GM12878 (cell line): Measurements from ENCODE around the gene GTF3C1. TPM values are rescaled to one million over a fixed set of nuclear protein-coding genes. Genes with fewer than 3 reads are reported as not detected.
A peak's percentile ranks its signal among the peaks of the same experiment; 100 is the strongest.

Experiments used
- ATAC-seq: fragments of 200-7000 bp; cut with Tn5 transposase; 3 replicates; pipeline ENCODE4 v1.9.1; 2020; ENCODE audit warnings: mild to moderate bottlenecking, moderate library complexity
- BruUV-seq: library from RNA; stranded (reverse); fragments of 400-500 nt; replicated peaks from 2 replicates; lab custom pipeline; 2021; lab: Mats Ljungman, UMichigan
- CTCF ChIA-PET: fragments of 300-600 bp; sonication (Branson Sonifier 250); formaldehyde crosslinking; extraction: SDS; loops from one replicate; lab custom pipeline; 2021; ENCODE audit warnings: inconsistent platforms; lab: Yijun Ruan, JAX
- POLR2A ChIA-PET: fragments of 350-600 bp; formaldehyde crosslinking; extraction: SDS; loops from one replicate; lab custom pipeline; 2021; ENCODE audit warnings: inconsistent platforms; lab: Charles Lee
- RAD21 ChIA-PET: fragments of 300-600 bp; sonication (Branson Sonifier 250); formaldehyde crosslinking; loops from one replicate; lab custom pipeline; 2023; ENCODE audit warnings: antibody characterized with exemption; ENCODE audit not compliant: unreplicated experiment; lab: Charles Lee
- SMC1A ChIA-PET: fragments of 300-600 bp; sonication (Branson Sonifier 250); formaldehyde crosslinking; loops from one replicate; lab custom pipeline; 2023; ENCODE audit not compliant: unreplicated experiment, uncharacterized antibody; lab: Charles Lee
- DNase-seq: peaks from one replicate; pipeline ENCODE4 v3.0.0-alpha.2; 2011; ENCODE audit warnings: low read depth, low spot score
- FAIRE-seq: peaks from 3 replicates; lab custom pipeline; 2011; peaks lifted over from hg19 to GRCh38; lab: Jason Lieb, UNC
- H2AFZ ChIP-seq: 2 replicates; pipeline ENCODE4 v1.6.0; 2011; ENCODE audit warnings: low read depth, low read length, control low read depth; ENCODE audit not compliant: control insufficient read depth
- H3K27ac ChIP-seq: 2 replicates; pipeline ENCODE4 v1.5.1; 2011; ENCODE audit warnings: control low read depth; ENCODE audit not compliant: control insufficient read depth, insufficient read depth
- H3K27me3 ChIP-seq, 2 experiments: replicated peaks in 1 of 2; 2 replicates each; pipeline versions ENCODE4 v1.6.0 to v1.6.1; 2011; ENCODE audit warnings: low read length in 1 of 2; ENCODE audit not compliant: control insufficient read depth in 2 of 2, insufficient read depth in 2 of 2
- H3K36me3 ChIP-seq, 2 experiments: 2 replicates each; pipeline ENCODE4 v1.5.1; 2011; ENCODE audit warnings: low read length in 1 of 2; ENCODE audit not compliant: control insufficient read depth in 2 of 2, insufficient read depth in 2 of 2
- H3K4me1 ChIP-seq: 2 replicates; pipeline ENCODE4 v1.6.1; 2011; ENCODE audit warnings: mild to moderate bottlenecking, low read length, moderate library complexity, mixed read lengths; ENCODE audit not compliant: control insufficient read depth, insufficient read depth
- H3K4me2 ChIP-seq: 2 replicates; pipeline ENCODE4 v1.6.0; 2011; ENCODE audit warnings: control low read depth; ENCODE audit not compliant: control insufficient read depth, insufficient read depth
- H3K4me3 ChIP-seq: fragments of 200-600 bp; sonication (generic); 2 replicates; pipeline ENCODE4 v1.5.1; 2016
- H3K79me2 ChIP-seq: 2 replicates; pipeline ENCODE4 v1.6.0; 2011; ENCODE audit warnings: low read length; ENCODE audit not compliant: control insufficient read depth, insufficient read depth
- H3K9ac ChIP-seq: 2 replicates; pipeline ENCODE4 v1.8.0; 2011; ENCODE audit warnings: low read length, control low read depth, mixed read lengths; ENCODE audit not compliant: control insufficient read depth, insufficient read depth
- H3K9me3 ChIP-seq: replicated peaks from 3 replicates; pipeline ENCODE4 v1.5.1; 2011; ENCODE audit warnings: mild to moderate bottlenecking, low read length; ENCODE audit not compliant: control insufficient read depth, insufficient read depth
- H4K20me1 ChIP-seq: 2 replicates; pipeline ENCODE4 v1.6.0; 2011; ENCODE audit not compliant: control insufficient read depth, insufficient read depth
- ASH2L ChIP-seq: fragments of 300-600, 200-600 bp; sonication (generic); IDR thresholded peaks from 2 replicates; pipeline ENCODE4 v1.6.1; 2017; ENCODE audit warnings: low read depth, mild to moderate bottlenecking, borderline replicate concordance
- FOS ChIP-seq: IDR thresholded peaks from 3 replicates; pipeline ENCODE4 v1.6.1; 2011; ENCODE audit warnings: borderline replicate concordance; ENCODE audit not compliant: insufficient read length; ENCODE audit errors: extremely low read depth
- IRF5 ChIP-seq: fragments of 450-650 bp; IDR thresholded peaks from 2 replicates; pipeline ENCODE4 v1.6.1; 2017; ENCODE audit warnings: borderline replicate concordance
- LARP7 ChIP-seq: fragments of 450-650 bp; IDR thresholded peaks from 2 replicates; pipeline ENCODE4 v1.6.1; 2017; ENCODE audit warnings: mild to moderate bottlenecking
- NR2F1 ChIP-seq: fragments of 450-650 bp; conservative IDR thresholded peaks from 2 replicates; pipeline ENCODE4 v1.6.1; 2017; ENCODE audit warnings: mild to moderate bottlenecking
- RBBP5 ChIP-seq: fragments of 200-600 bp; sonication (generic); conservative IDR thresholded peaks from 2 replicates; pipeline ENCODE4 v1.6.1; 2016
- SMAD1 ChIP-seq: fragments of 450-650 bp; IDR thresholded peaks from 2 replicates; pipeline ENCODE4 v1.6.1; 2018; ENCODE audit warnings: mild to moderate bottlenecking, low read depth; ENCODE audit not compliant: partially characterized antibody
- SMC3 ChIP-seq: IDR thresholded peaks from 2 replicates; pipeline ENCODE4 v1.6.1; 2011; ENCODE audit warnings: low read length, improper control_type of control experiment, borderline replicate concordance
- WGBS: methylation state at CpG from one replicate; pipeline ENCODE4 v1.1.6; 2016; ENCODE audit warnings: low lambda C conversion rate; ENCODE audit not compliant: insufficient replicate concordance, insufficient coverage; ENCODE audit errors: missing lambda C conversion rate; 5-methylcytosine and 5-hydroxymethylcytosine counted together
- in situ Hi-C: fragments of 300-500 bp; cut with MboI; formaldehyde crosslinking; loops from 9 replicates; pipeline ENCODE4 v1.14.3; 2018; ENCODE audit warnings: mixed read lengths
- intact Hi-C: fragments of 100-400 bp; cut with micrococcal nuclease; formaldehyde crosslinking; loops from one replicate; pipeline ENCODE4 v1.14.2; 2022; ENCODE audit not compliant: unreplicated experiment
- polyA plus RNA-seq, 11 experiments: library from polyadenylated mRNA; depleted of rRNA in 4 of 11; unstranded in 6 of 11; stranded (reverse) in 5 of 11; fragments of >200 nt; fragmentation: Nextera tagmentation in 4 of 11; fragmentation: Illumina TruSeq in 1 of 11; extraction: Ambion mirVana in 4 of 11; extraction: Trizol in 1 of 11; gene quantifications; 1 replicate in 1 of 11; 2 replicates in 10 of 11; pipeline versions ENCODE4 v1.2.1 to v1.2.3, GENCODE V29; 2011 to 2016; ENCODE audit warnings: inconsistent platforms in 2 of 11, missing spikeins in 2 of 11, low read depth in 1 of 11
- total RNA-seq, 4 experiments: library from RNA; depleted of rRNA in 3 of 4; stranded (reverse); fragments of >200 nt in 3 of 4; fragmentation: Illumina TruSeq in 1 of 4; extraction: Trizol in 1 of 4; gene quantifications; 2 replicates each; pipeline versions ENCODE4 v1.2.1 to v1.2.3, GENCODE V29; 2013 to 2021
- TF ChIP-seq, protein P1 (sequence below): IDR thresholded peaks from 2 replicates; pipeline ENCODE4 v1.6.1; 2012; ENCODE audit warnings: mild to moderate bottlenecking, low read depth, low read length
- TF ChIP-seq, protein P2 (sequence below): fragments of 450-650 bp; IDR thresholded peaks from 2 replicates; pipeline ENCODE4 v1.6.1; 2016; ENCODE audit warnings: mild to moderate bottlenecking
- TF ChIP-seq, protein P3 (sequence below), 3 experiments: IDR thresholded peaks in 2 of 3; conservative IDR thresholded peaks in 1 of 3; 2 replicates each; pipeline ENCODE4 v1.5.1; 2011; ENCODE audit warnings: low read depth in 3 of 3, low read length in 3 of 3, mild to moderate bottlenecking in 3 of 3, control low read depth in 2 of 3, moderate library complexity in 2 of 3, inconsistent platforms in 1 of 3, mixed read lengths in 1 of 3; ENCODE audit not compliant: control insufficient read depth in 2 of 3, insufficient read depth in 1 of 3; ENCODE audit errors: extremely low read depth in 1 of 3
- TF ChIP-seq, protein P4 (sequence below): fragments of 150-350 bp; IDR thresholded peaks from 2 replicates; pipeline ENCODE4 v1.6.1; 2016; ENCODE audit warnings: low read depth, low read length

The GTF3C1 gene
- total and polyA plus RNA-seq, 10 of the 15 experiments (the other 5 are each of a cell fraction or from before 2014, with no cell fraction given): 0.98 to 60.9 (median 34.3) TPM

DNA sequence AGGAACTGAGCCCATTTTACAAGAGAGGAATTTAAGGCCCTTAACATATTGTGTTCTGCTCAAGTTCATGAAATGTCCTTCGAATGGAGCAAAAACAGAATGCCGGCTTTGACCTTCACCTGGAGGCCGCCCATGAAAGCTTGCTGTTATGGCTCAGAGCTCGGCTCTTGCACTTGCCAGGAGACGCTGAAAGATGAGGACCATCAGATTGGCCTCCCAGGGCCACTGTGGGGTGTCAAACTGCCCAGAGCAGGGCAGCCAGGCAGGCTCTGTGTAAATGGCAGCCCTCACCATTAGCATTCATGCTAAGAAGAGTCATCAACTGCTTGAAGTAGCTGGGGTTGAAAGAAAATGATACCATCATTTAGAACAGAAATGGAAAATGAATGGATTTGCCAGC, 108.4 kb downstream of the GTF3C1 start:
- DNase-seq: no peak
- 98% methylated on average over 5 of the region's 5 CpGs for WGBS
- RAD21 ChIA-PET: interaction anchor here (1.2 kb wide), 1 partner anchor 12 kb away, joined by 3 read pairs; no protein-coding TSS in a partner anchor

More for the DNA sequence above, 108.4 kb downstream of the GTF3C1 start:
- ChIA-PET POLR2A (interaction anchor here (0.9 to 1.7 kb wide), 2 partner anchors 9 to 10 kb away, joined by 3 to 6 read pairs; no protein-coding TSS in a partner anchor), CTCF (no interaction called here), SMC1A (interaction anchor here (1.1 to 2.3 kb wide), 2 partner anchors 14 to 204 kb away, joined by 3 to 9 read pairs; no protein-coding TSS in a partner anchor)
- BruUV-seq: TSS peak; percentile 33
- no peaks in the 10 kb centered on the region for H4K20me1 ChIP-seq
- no peak overlapping the region for H3K9ac ChIP-seq
- intact Hi-C loops (no loop called here), in situ Hi-C loops (no loop called here)
- no peak for TF ChIP-seq SMC3
- no peak for TF ChIP-seq IRF5
- TF ChIP-seq, protein P1, sequence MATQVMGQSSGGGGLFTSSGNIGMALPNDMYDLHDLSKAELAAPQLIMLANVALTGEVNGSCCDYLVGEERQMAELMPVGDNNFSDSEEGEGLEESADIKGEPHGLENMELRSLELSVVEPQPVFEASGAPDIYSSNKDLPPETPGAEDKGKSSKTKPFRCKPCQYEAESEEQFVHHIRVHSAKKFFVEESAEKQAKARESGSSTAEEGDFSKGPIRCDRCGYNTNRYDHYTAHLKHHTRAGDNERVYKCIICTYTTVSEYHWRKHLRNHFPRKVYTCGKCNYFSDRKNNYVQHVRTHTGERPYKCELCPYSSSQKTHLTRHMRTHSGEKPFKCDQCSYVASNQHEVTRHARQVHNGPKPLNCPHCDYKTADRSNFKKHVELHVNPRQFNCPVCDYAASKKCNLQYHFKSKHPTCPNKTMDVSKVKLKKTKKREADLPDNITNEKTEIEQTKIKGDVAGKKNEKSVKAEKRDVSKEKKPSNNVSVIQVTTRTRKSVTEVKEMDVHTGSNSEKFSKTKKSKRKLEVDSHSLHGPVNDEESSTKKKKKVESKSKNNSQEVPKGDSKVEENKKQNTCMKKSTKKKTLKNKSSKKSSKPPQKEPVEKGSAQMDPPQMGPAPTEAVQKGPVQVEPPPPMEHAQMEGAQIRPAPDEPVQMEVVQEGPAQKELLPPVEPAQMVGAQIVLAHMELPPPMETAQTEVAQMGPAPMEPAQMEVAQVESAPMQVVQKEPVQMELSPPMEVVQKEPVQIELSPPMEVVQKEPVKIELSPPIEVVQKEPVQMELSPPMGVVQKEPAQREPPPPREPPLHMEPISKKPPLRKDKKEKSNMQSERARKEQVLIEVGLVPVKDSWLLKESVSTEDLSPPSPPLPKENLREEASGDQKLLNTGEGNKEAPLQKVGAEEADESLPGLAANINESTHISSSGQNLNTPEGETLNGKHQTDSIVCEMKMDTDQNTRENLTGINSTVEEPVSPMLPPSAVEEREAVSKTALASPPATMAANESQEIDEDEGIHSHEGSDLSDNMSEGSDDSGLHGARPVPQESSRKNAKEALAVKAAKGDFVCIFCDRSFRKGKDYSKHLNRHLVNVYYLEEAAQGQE: no peak
- TF ChIP-seq SMAD1: no peak
- no peak for TF ChIP-seq ASH2L
- TF ChIP-seq FOS: no peak
- TF ChIP-seq, protein P2, sequence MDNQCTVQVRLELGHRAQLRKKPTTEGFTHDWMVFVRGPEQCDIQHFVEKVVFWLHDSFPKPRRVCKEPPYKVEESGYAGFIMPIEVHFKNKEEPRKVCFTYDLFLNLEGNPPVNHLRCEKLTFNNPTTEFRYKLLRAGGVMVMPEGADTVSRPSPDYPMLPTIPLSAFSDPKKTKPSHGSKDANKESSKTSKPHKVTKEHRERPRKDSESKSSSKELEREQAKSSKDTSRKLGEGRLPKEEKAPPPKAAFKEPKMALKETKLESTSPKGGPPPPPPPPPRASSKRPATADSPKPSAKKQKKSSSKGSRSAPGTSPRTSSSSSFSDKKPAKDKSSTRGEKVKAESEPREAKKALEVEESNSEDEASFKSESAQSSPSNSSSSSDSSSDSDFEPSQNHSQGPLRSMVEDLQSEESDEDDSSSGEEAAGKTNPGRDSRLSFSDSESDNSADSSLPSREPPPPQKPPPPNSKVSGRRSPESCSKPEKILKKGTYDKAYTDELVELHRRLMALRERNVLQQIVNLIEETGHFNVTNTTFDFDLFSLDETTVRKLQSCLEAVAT: no peak
- no peak for TF ChIP-seq RBBP5
- no peak for TF ChIP-seq NR2F1
- TF ChIP-seq, protein P3, sequence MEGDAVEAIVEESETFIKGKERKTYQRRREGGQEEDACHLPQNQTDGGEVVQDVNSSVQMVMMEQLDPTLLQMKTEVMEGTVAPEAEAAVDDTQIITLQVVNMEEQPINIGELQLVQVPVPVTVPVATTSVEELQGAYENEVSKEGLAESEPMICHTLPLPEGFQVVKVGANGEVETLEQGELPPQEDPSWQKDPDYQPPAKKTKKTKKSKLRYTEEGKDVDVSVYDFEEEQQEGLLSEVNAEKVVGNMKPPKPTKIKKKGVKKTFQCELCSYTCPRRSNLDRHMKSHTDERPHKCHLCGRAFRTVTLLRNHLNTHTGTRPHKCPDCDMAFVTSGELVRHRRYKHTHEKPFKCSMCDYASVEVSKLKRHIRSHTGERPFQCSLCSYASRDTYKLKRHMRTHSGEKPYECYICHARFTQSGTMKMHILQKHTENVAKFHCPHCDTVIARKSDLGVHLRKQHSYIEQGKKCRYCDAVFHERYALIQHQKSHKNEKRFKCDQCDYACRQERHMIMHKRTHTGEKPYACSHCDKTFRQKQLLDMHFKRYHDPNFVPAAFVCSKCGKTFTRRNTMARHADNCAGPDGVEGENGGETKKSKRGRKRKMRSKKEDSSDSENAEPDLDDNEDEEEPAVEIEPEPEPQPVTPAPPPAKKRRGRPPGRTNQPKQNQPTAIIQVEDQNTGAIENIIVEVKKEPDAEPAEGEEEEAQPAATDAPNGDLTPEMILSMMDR (IDR thresholded peaks at IDR 0.05 in 2 of 3, conservative IDR thresholded peaks at IDR 0.05 in 1 of 3; ENCODE audit: control insufficient read depth in 2 of 3, extremely low read depth in 1 of 3, insufficient read depth in 1 of 3, low read depth in 3 of 3, low read length in 3 of 3): no peak
- TF ChIP-seq, protein P4, sequence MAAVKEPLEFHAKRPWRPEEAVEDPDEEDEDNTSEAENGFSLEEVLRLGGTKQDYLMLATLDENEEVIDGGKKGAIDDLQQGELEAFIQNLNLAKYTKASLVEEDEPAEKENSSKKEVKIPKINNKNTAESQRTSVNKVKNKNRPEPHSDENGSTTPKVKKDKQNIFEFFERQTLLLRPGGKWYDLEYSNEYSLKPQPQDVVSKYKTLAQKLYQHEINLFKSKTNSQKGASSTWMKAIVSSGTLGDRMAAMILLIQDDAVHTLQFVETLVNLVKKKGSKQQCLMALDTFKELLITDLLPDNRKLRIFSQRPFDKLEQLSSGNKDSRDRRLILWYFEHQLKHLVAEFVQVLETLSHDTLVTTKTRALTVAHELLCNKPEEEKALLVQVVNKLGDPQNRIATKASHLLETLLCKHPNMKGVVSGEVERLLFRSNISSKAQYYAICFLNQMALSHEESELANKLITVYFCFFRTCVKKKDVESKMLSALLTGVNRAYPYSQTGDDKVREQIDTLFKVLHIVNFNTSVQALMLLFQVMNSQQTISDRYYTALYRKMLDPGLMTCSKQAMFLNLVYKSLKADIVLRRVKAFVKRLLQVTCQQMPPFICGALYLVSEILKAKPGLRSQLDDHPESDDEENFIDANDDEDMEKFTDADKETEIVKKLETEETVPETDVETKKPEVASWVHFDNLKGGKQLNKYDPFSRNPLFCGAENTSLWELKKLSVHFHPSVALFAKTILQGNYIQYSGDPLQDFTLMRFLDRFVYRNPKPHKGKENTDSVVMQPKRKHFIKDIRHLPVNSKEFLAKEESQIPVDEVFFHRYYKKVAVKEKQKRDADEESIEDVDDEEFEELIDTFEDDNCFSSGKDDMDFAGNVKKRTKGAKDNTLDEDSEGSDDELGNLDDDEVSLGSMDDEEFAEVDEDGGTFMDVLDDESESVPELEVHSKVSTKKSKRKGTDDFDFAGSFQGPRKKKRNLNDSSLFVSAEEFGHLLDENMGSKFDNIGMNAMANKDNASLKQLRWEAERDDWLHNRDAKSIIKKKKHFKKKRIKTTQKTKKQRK: no peak
- TF ChIP-seq LARP7: no peak
- H3K36me3 ChIP-seq: peaks cover 77 to 81% of the 10 kb centered on the region in 2 experiments
- no peak overlapping the region for H3K4me2 ChIP-seq
- no peak overlapping the region for H3K4me3 ChIP-seq
- no peak for ATAC-seq
- no peaks in the 10 kb centered on the region for H3K27me3 ChIP-seq
- no peak for FAIRE-seq
- H2AFZ ChIP-seq: no peak overlapping the region
- H3K27ac ChIP-seq: no peak overlapping the region
- no peaks in the 10 kb centered on the region; the same call in 2 of the 3 replicates for H3K9me3 ChIP-seq
- H3K4me1 ChIP-seq: peaks cover 7% of the 10 kb centered on the region; the same call in 1 of the 2 replicates
- H3K79me2 ChIP-seq: peaks cover 3% of the 10 kb centered on the region
